HG03025 (cell line): ENCODE measurements around the gene TGFBR2.

Experiments used
- ATAC-seq: cut with Tn5 transposase; IDR thresholded peaks from one replicate; pipeline ENCODE4 v1.9.1; 2021; ENCODE audit warnings: mild to moderate bottlenecking, moderate library complexity; ENCODE audit not compliant: unreplicated experiment, low FRiP score

Gene TGFBR2

GRCh38 chr3:30708472-30708871 lies 102.1 kb downstream of the TGFBR2 start:
- no peak for ATAC-seq

- no peak for ATAC-seq
Measured at GRCh38 chr3:30710017-30710416, 103.6 kb downstream of the TGFBR2 start.

GRCh38 chr3:30711151-30711550 lies 104.8 kb downstream of the TGFBR2 start:
- no peak for ATAC-seq

GRCh38 chr3:30711867-30712266 lies 105.5 kb downstream of the TGFBR2 start:
- ATAC-seq = no peak

- ATAC-seq = no peak
Measured at GRCh38 chr3:30712991-30713390, 106.6 kb downstream of the TGFBR2 start.

- ATAC-seq = no peak
Measured at GRCh38 chr3:30713885-30714503, 107.6 kb downstream of the TGFBR2 start.

GRCh38 chr3:30719536-30719935 lies 113.1 kb downstream of the TGFBR2 start:
- ATAC-seq = no peak

GRCh38 chr3:30720586-30721313 lies 114.3 kb downstream of the TGFBR2 start:
- no peak for ATAC-seq

- no peak for ATAC-seq
Measured at GRCh38 chr3:30721314-30721634, 114.9 kb downstream of the TGFBR2 start.

- ATAC-seq = no peak
Measured at GRCh38 chr3:30723211-30723610, 116.8 kb downstream of the TGFBR2 start.

GRCh38 chr3:30724863-30725262 lies 118.5 kb downstream of the TGFBR2 start:
- no peak for ATAC-seq

GRCh38 chr3:30728143-30728542 lies 121.7 kb downstream of the TGFBR2 start:
- ATAC-seq = no peak

GRCh38 chr3:30729512-30729911 lies 123.1 kb downstream of the TGFBR2 start:
- ATAC-seq = no peak

GRCh38 chr3:30729936-30730335 lies 123.5 kb downstream of the TGFBR2 start:
- ATAC-seq = no peak

- no peak for ATAC-seq
Measured at GRCh38 chr3:30730967-30731366, 124.6 kb downstream of the TGFBR2 start.

GRCh38 chr3:30733209-30733608 lies 126.8 kb downstream of the TGFBR2 start:
- no peak for ATAC-seq

GRCh38 chr3:30733696-30734095 lies 127.3 kb downstream of the TGFBR2 start:
- ATAC-seq = no peak

GRCh38 chr3:30737743-30738499 lies 131.5 kb downstream of the TGFBR2 start:
- ATAC-seq = no peak

- no peak for ATAC-seq
Measured at GRCh38 chr3:30738605-30739004, 132.2 kb downstream of the TGFBR2 start.

- ATAC-seq = no peak
Measured at GRCh38 chr3:30741889-30742288, 135.5 kb downstream of the TGFBR2 start.

GRCh38 chr3:30742796-30743619 lies 136.6 kb downstream of the TGFBR2 start:
- ATAC-seq = no peak
